Left renal pelvis (tissue), 4 donors: ENCODE data around the gene HIRIP3. TPM values are rescaled to one million over a fixed set of nuclear protein-coding genes. Genes with fewer than 3 reads are reported as not detected.

ENCODE experiments used
- DNase-seq, 4 donors: peaks; one replicate each; pipeline ENCODE4 v3.0.0-alpha.2; 2013; ENCODE audit warnings: low read depth in 4 of 4, low spot score in 3 of 4
- polyA plus RNA-seq, 4 donors: library from polyadenylated mRNA; unstranded; fragments of 120-200 nt; gene quantifications; one replicate each; pipeline ENCODE4 v1.2.1, GENCODE V29; 2013; ENCODE audit not compliant: insufficient read length in 4 of 4

The HIRIP3 gene
- polyA plus RNA-seq, 4 donors = 12.3 to 21.6 (median 15.9) TPM

GRCh38 chr16:30002614-30003346 lies 7.4 kb upstream of the HIRIP3 start:
- no peak for DNase-seq

- DNase-seq = no peak
Measured at GRCh38 chr16:30000735-30001631, 5.6 kb upstream of the HIRIP3 start.

- DNase-seq = no peak
Measured at GRCh38 chr16:29999605-30000004, 4.2 kb upstream of the HIRIP3 start.

- no peak for DNase-seq
Measured at GRCh38 chr16:29996766-29997250, 1.4 kb upstream of the HIRIP3 start.

- peak; percentile 89 to 94 (median 90) for DNase-seq
Measured at GRCh38 chr16:29995911-29996765, 721 bp upstream of the HIRIP3 start, which contains the start of gene INO80E. INO80E (plus strand) TSS chr16:29996241; CDS start chr16:29996311, 70 bp downstream.

- DNase-seq = no peak
Measured at GRCh38 chr16:29994600-29995323, 655 bp downstream of the HIRIP3 start.

GRCh38 chr16:29993903-29994599 lies 1.4 kb downstream of the HIRIP3 start:
- no peak for DNase-seq

- DNase-seq = no peak
Measured at GRCh38 chr16:29993191-29993902, 2.1 kb downstream of the HIRIP3 start.

GRCh38 chr16:29992344-29992967 lies 3.0 kb downstream of the HIRIP3 start:
- DNase-seq = no peak

GRCh38 chr16:29991571-29991904 lies 3.9 kb downstream of the HIRIP3 start:
- no peak for DNase-seq

- no peak for DNase-seq
Measured at GRCh38 chr16:29990883-29991570, 4.4 kb downstream of the HIRIP3 start.

GRCh38 chr16:29990034-29990433 lies 5.4 kb downstream of the HIRIP3 start:
- no peak for DNase-seq

- DNase-seq = no peak
Measured at GRCh38 chr16:29989111-29989858, 6.1 kb downstream of the HIRIP3 start.

GRCh38 chr16:29988346-29989075 lies 6.9 kb downstream of the HIRIP3 start:
- DNase-seq = no peak

GRCh38 chr16:29987371-29988085 lies 7.9 kb downstream of the HIRIP3 start:
- DNase-seq = no peak

GRCh38 chr16:29986931-29987330 lies 8.5 kb downstream of the HIRIP3 start:
- DNase-seq = no peak
